Right atrium auricular region (tissue), 2 donors: ENCODE data around the gene CDK10. TPM values are rescaled to one million over a fixed set of nuclear protein-coding genes. Genes with fewer than 3 reads are reported as not detected.
"Not testable (repeated sequence)": the region's sequence is repeated elsewhere in the genome, so short reads cannot be mapped to it uniquely, and the experiment has no call there.

ENCODE experiments used
- DNase-seq: peaks from one replicate; pipeline ENCODE4 v3.0.0-alpha.2; 2019; ENCODE audit warnings: low spot score
- H3K27ac ChIP-seq, 2 donors: fragments of 200-600 bp; sonication (generic); 1 replicate in 1 of 2; 2 replicates in 1 of 2; pipeline ENCODE4 v1.5.1; 2016 to 2019
- H3K27me3 ChIP-seq, 2 donors: fragments of 200-600 bp; sonication (generic); one replicate each; pipeline versions ENCODE4 v1.5.1 to v1.6.0; 2017 to 2019
- H3K36me3 ChIP-seq: fragments of 200-600 bp; sonication (generic); one replicate; pipeline ENCODE4 v1.5.1; 2016
- H3K4me1 ChIP-seq, 2 donors: fragments of 200-600 bp; sonication (generic); one replicate each; pipeline versions ENCODE4 v1.5.1 to v1.6.0; 2017 to 2019
- H3K4me3 ChIP-seq, 2 donors: fragments of 200-600 bp; sonication (generic); 1 replicate in 1 of 2; 2 replicates in 1 of 2; pipeline ENCODE4 v1.5.1; 2017 to 2019; ENCODE audit warnings: mild to moderate bottlenecking in 1 of 2, moderate library complexity in 1 of 2
- H3K9me3 ChIP-seq, 2 donors: fragments of 200-600 bp; sonication (generic); one replicate each; pipeline ENCODE4 v1.5.1; 2019
- CTCF ChIP-seq, 2 donors: fragments of 200-600 bp; sonication (generic); IDR thresholded peaks; one replicate each; pipeline ENCODE4 v1.5.1; 2019; ENCODE audit warnings: antibody characterized with exemption in 2 of 2
- total RNA-seq, 2 donors: library from RNA; depleted of rRNA; stranded (reverse); fragments of >200 nt; gene quantifications; one replicate each; pipeline ENCODE4 v1.1.0, GENCODE V29; 2016

The CDK10 gene
- total RNA-seq, 2 donors from 2014 or later: 13.8 to 20.2 TPM

DNA sequence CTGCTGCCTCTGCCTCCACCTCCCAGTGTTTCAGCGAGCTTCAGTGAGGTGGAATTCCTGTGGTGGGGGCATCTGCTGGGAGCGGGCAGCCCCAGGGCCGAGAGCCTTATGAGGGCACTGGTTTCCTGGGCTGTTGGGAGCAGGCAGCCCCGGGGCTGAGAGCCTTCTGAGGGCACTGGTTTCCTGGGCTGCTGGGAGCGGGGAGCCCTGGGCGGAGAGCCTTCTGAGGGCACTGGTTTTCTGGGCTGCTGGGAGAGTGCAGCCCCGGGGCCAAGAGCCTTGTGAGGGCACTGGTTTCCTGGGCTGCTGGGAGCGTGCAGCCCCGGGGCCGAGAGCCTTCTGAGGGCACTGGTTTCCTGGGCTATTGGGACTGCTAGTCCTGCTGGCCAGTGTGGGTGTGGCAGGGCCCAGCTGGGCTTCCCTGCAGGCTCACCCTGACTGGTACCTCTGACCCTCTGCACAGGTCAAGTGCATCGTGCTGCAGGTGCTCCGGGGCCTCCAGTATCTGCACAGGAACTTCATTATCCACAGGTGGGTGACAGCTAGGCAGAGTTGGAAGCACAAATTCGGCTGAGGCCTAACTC lies 5.6 kb downstream of the CDK10 start:
- peaks cover 23% of the 10 kb centered on the region for H3K36me3 ChIP-seq
- H3K4me1 ChIP-seq: peaks cover 0 to 8% of the 10 kb centered on the region in 2 donors
- no peak overlapping the region for H3K27ac ChIP-seq
- no peaks in the 10 kb centered on the region for H3K27me3 ChIP-seq
- H3K9me3 ChIP-seq: no peaks in the 10 kb centered on the region
- H3K4me3 ChIP-seq: no peak overlapping the region
- no peak for DNase-seq
- no peak for TF ChIP-seq CTCF (IDR thresholded peaks at IDR 0.05)

GRCh38 chr16:89693289-89693731 lies 6.8 kb downstream of the CDK10 start:
- H3K27me3 ChIP-seq: no peaks in the 10 kb centered on the region
- peaks cover 23% of the 10 kb centered on the region for H3K36me3 ChIP-seq
- H3K4me3 ChIP-seq: no peak overlapping the region
- H3K9me3 ChIP-seq: no peaks in the 10 kb centered on the region
- DNase-seq: no peak
- no peaks in the 10 kb centered on the region for H3K4me1 ChIP-seq
- no peak for TF ChIP-seq CTCF (IDR thresholded peaks at IDR 0.05)
- H3K27ac ChIP-seq: no peak overlapping the region

GRCh38 chr16:89693931-89694783 lies 7.7 kb downstream of the CDK10 start:
- Histone ChIP-seq H3K4me1 (no peaks in the 10 kb centered on the region), H3K27ac (no peak overlapping the region), H3K9me3 (no peaks in the 10 kb centered on the region), H3K4me3 (no peak overlapping the region), H3K36me3 (peaks cover 23% of the 10 kb centered on the region), H3K27me3 (no peaks in the 10 kb centered on the region)
- TF ChIP-seq CTCF (IDR thresholded peaks at IDR 0.05): no peak
- no peak for DNase-seq

DNA sequence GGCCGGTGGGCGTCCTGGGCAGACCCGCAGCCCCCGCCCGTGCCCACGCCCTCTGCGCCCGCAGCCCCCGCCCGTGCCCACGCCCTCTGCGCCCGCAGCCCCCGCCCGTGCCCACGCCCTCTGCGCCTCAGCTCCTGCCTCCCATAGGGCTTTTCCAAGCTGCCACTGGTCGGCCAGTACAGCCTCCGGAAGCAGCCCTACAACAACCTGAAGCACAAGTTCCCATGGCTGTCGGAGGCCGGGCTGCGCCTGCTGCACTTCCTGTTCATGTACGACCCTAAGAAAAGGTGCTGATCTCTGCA lies 8.2 kb downstream of the CDK10 start:
- H3K27ac ChIP-seq, H3K4me1 ChIP-seq, DNase-seq, H3K4me3 ChIP-seq, H3K9me3 ChIP-seq, H3K27me3 ChIP-seq: not testable (repeated sequence)
- peaks cover 23% of the 10 kb centered on the region for H3K36me3 ChIP-seq

- DNase-seq: no peak
- Histone ChIP-seq H3K27me3 (no peaks in the 10 kb centered on the region), H3K27ac (no peak overlapping the region), H3K36me3 (peaks cover 23% of the 10 kb centered on the region), H3K4me3 (no peak overlapping the region), H3K9me3 (no peaks in the 10 kb centered on the region), H3K4me1 (peaks cover 0 to 9% of the 10 kb centered on the region in 2 donors)
- TF ChIP-seq CTCF (IDR thresholded peaks at IDR 0.05): no peak
Observed at GRCh38 chr16:89695086-89695874, 8.8 kb downstream of the CDK10 start.
